H9 (cell line): Measurements from ENCODE around the gene PGLYRP2. TPM values are rescaled to one million over a fixed set of nuclear protein-coding genes. Genes with fewer than 3 reads are reported as not detected.

Experiments
- DNase-seq: peaks from one replicate; pipeline ENCODE4 v3.0.0-alpha.2; 2017
- H2AFZ ChIP-seq: one replicate; pipeline ENCODE4 v1.6.1; 2013; ENCODE audit warnings: mild to moderate bottlenecking, low read length, control low read depth, moderate library complexity
- H2AK5ac ChIP-seq: 2 replicates; pipeline ENCODE4 v1.6.1; 2013; ENCODE audit warnings: low read length, control low read depth, mixed read lengths; ENCODE audit not compliant: insufficient read length
- H2BK120ac ChIP-seq: one replicate; pipeline ENCODE4 v1.6.1; 2013; ENCODE audit warnings: low read depth, mild to moderate bottlenecking, low read length, control low read depth, inconsistent platforms; ENCODE audit not compliant: poor library complexity, severe bottlenecking
- H2BK12ac ChIP-seq: 2 replicates; pipeline ENCODE4 v1.6.1; 2013; ENCODE audit warnings: low read length, control low read depth, mixed read lengths, low read depth; ENCODE audit not compliant: insufficient read length
- H2BK15ac ChIP-seq: 2 replicates; pipeline ENCODE4 v1.6.1; 2013; ENCODE audit warnings: low read depth, low read length, control low read depth
- H2BK20ac ChIP-seq: one replicate; pipeline ENCODE4 v1.6.1; 2013; ENCODE audit warnings: low read depth, mild to moderate bottlenecking, low read length, control low read depth, inconsistent platforms; ENCODE audit not compliant: poor library complexity, severe bottlenecking
- H2BK5ac ChIP-seq: 2 replicates; pipeline ENCODE4 v1.6.1; 2013; ENCODE audit warnings: low read length, control low read depth, mixed read lengths; ENCODE audit not compliant: insufficient read length
- H3K14ac ChIP-seq: 2 replicates; pipeline ENCODE4 v1.6.1; 2013; ENCODE audit warnings: low read length, control low read depth; ENCODE audit not compliant: insufficient read depth
- H3K18ac ChIP-seq: 2 replicates; pipeline ENCODE4 v1.6.1; 2013; ENCODE audit warnings: low read depth, mild to moderate bottlenecking, mixed read lengths, low read length, control low read depth; ENCODE audit not compliant: insufficient read length
- H3K23ac ChIP-seq: 2 replicates; pipeline ENCODE4 v1.6.1; 2013; ENCODE audit warnings: low read length, control low read depth, mixed read lengths, low read depth; ENCODE audit not compliant: insufficient read length
- H3K23me2 ChIP-seq: 2 replicates; pipeline ENCODE4 v1.6.1; 2013; ENCODE audit warnings: low read depth, mild to moderate bottlenecking, mixed read lengths, low read length, control low read depth; ENCODE audit not compliant: insufficient read length, poor library complexity, severe bottlenecking
- H3K27ac ChIP-seq: 2 replicates; pipeline ENCODE4 v1.5.1; 2013; ENCODE audit warnings: low read length, control low read depth, mixed read lengths, low read depth; ENCODE audit not compliant: insufficient read length
- H3K27me3 ChIP-seq: 2 replicates; pipeline ENCODE4 v1.6.1; 2013; ENCODE audit warnings: low read length, control low read depth, inconsistent platforms; ENCODE audit not compliant: insufficient read depth
- H3K4ac ChIP-seq: 2 replicates; pipeline ENCODE4 v1.6.1; 2013; ENCODE audit warnings: low read depth, mild to moderate bottlenecking, control low read depth, inconsistent platforms, low read length, moderate library complexity
- H3K4me1 ChIP-seq: 2 replicates; pipeline ENCODE4 v1.6.1; 2013; ENCODE audit warnings: low read length, control low read depth, inconsistent platforms; ENCODE audit not compliant: insufficient read depth
- H3K4me2 ChIP-seq: 2 replicates; pipeline ENCODE4 v1.6.1; 2013; ENCODE audit warnings: low read length, control low read depth, mixed read lengths; ENCODE audit not compliant: insufficient read length, insufficient read depth
- H3K56ac ChIP-seq: 2 replicates; pipeline ENCODE4 v1.6.1; 2013; ENCODE audit warnings: low read depth, mild to moderate bottlenecking, mixed read lengths, low read length, control low read depth; ENCODE audit not compliant: insufficient read length
- H3K79me1 ChIP-seq: 2 replicates; pipeline ENCODE4 v1.6.1; 2013; ENCODE audit warnings: low read depth, mild to moderate bottlenecking, moderate library complexity, low read length, control low read depth, inconsistent platforms; ENCODE audit not compliant: insufficient read depth, poor library complexity, severe bottlenecking
- H3K79me2 ChIP-seq: 2 replicates; pipeline ENCODE4 v1.6.1; 2013; ENCODE audit warnings: low read length, control low read depth, inconsistent platforms; ENCODE audit not compliant: insufficient read depth
- H3K9ac ChIP-seq: 2 replicates; pipeline ENCODE4 v1.6.1; 2013; ENCODE audit warnings: low read length, control low read depth, mixed read lengths; ENCODE audit not compliant: insufficient read length; ENCODE audit errors: extremely low read depth
- H3K9me3 ChIP-seq: one replicate; pipeline ENCODE4 v1.6.1; 2013; ENCODE audit warnings: low read depth, low read length, inconsistent platforms; ENCODE audit not compliant: control insufficient read depth
- H3T11ph ChIP-seq: one replicate; pipeline ENCODE4 v1.6.1; 2013; ENCODE audit warnings: mild to moderate bottlenecking, low read length, control low read depth, inconsistent platforms
- H4K20me1 ChIP-seq: one replicate; pipeline ENCODE4 v1.6.1; 2013; ENCODE audit not compliant: control insufficient read depth, insufficient read length, insufficient read depth
- H4K5ac ChIP-seq: 2 replicates; pipeline ENCODE4 v1.6.1; 2013; ENCODE audit warnings: low read depth, mild to moderate bottlenecking, mixed read lengths, low read length, control low read depth; ENCODE audit not compliant: insufficient read length
- H4K8ac ChIP-seq: replicated peaks from 2 replicates; pipeline ENCODE4 v1.6.1; 2013; ENCODE audit warnings: low read length, control low read depth, mixed read lengths, low read depth; ENCODE audit not compliant: insufficient read length
- H4K91ac ChIP-seq: 2 replicates; pipeline ENCODE4 v1.6.1; 2013; ENCODE audit warnings: low read depth, mild to moderate bottlenecking, moderate library complexity, mixed read lengths, low read length, control low read depth; ENCODE audit not compliant: insufficient read length
- H3K27ac Mint-ChIP-seq, 3 experiments: 2 replicates in 2 of 3; 3 replicates in 1 of 3; pipeline ENCODE4 v1.8.0; 2020 to 2021; ENCODE audit warnings: mixed read lengths in 3 of 3, mild to moderate bottlenecking in 1 of 3, moderate library complexity in 1 of 3
- H3K27me3 Mint-ChIP-seq: 2 replicates; pipeline ENCODE4 v1.8.0; 2021; ENCODE audit warnings: low read depth, mild to moderate bottlenecking, moderate library complexity, mixed read lengths
- H3K36me3 Mint-ChIP-seq, 3 experiments: 2 replicates in 2 of 3; 3 replicates in 1 of 3; pipeline ENCODE4 v1.8.0; 2020 to 2021; ENCODE audit warnings: low read depth in 3 of 3, mixed read lengths in 3 of 3; ENCODE audit not compliant: insufficient read depth in 1 of 3
- H3K4me1 Mint-ChIP-seq, 2 experiments: 2 replicates each; pipeline ENCODE4 v1.8.0; 2020; ENCODE audit warnings: mixed read lengths in 2 of 2
- H3K4me3 Mint-ChIP-seq, 2 experiments: 2 replicates in 1 of 2; 3 replicates in 1 of 2; pipeline ENCODE4 v1.8.0; 2020 to 2021; ENCODE audit warnings: mild to moderate bottlenecking in 2 of 2, mixed read lengths in 2 of 2, moderate library complexity in 1 of 2
- H3K9me3 Mint-ChIP-seq, 2 experiments: 2 replicates in 1 of 2; 3 replicates in 1 of 2; pipeline ENCODE4 v1.8.0; 2020; ENCODE audit warnings: mild to moderate bottlenecking in 2 of 2, mixed read lengths in 2 of 2, moderate library complexity in 1 of 2
- WGBS: extraction: QIAGEN DNeasy Blood & Tissue Kit; methylation state at CpG from one replicate; pipeline ENCODE4 v1.1.7; 2013; ENCODE audit warnings: missing lambda C conversion rate, low lambda C conversion rate, mixed read lengths; ENCODE audit not compliant: insufficient read length; ENCODE audit errors: extremely low coverage; 5-methylcytosine and 5-hydroxymethylcytosine counted together
- total RNA-seq: library from RNA; stranded (reverse); gene quantifications from 2 replicates; pipeline ENCODE4 v1.2.1, GENCODE V29; 2021
- TF ChIP-seq, protein P1 (sequence below): fragments of 200-600 bp; sonication (generic); conservative IDR thresholded peaks from 3 replicates; pipeline ENCODE4 v1.8.0; 2021; ENCODE audit warnings: antibody characterized with exemption, mild to moderate bottlenecking

Gene PGLYRP2
- total RNA-seq, 1 experiment from 2014 or later, result not detected

DNA sequence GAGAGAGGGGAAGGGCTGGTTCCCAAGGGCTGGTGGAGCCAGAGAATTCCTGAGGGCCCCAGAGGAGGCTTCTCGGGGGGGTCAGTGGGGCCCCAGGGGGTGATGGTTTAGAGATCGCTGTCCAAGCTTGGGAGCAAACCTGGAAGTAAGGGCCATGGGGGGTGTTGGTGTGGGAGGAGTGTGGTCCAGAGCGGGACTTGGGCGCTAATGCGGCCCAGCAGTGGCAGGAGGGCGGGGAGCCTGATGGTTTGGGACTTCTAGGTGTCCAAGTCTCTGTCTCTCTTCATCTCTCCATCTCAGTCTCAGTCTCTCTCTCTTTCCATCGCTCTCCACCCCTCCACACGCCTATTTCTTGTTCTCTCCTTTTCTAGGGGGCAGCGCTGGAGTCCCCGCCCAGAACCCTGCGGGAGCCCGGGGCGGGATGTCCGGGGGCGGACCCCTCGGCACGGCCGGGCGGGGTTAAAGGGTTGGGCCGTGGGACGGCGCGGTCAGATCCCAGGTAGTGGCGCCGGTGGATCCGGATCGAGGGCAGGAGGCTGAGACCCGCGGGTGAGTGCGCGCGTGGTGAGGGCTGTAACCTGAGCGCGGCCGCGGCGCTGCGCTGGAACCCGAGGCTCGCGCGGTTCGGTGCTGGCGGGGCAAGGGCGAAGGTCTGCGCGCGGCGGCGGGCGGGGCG lies 28.9 kb upstream of the PGLYRP2 start, which contains the start of gene CYP4F22:
Gene CYP4F22 (plus strand): TSS at position 491 of the 676 bp plus-strand sequence. CDS start 16,812 bp downstream, outside the sequence.
- Histone ChIP-seq H3K4me1 (no peaks in the 10 kb centered on the region), H4K91ac (no peak within 1 kb of the TSS), H3T11ph (no peak within 1 kb of the TSS), H4K20me1 (no peaks in the 10 kb centered on the region), H3K14ac (no peak within 1 kb of the TSS), H3K79me2 (no peaks in the 10 kb centered on the region), H4K8ac (no peak within 1 kb of the TSS), H2AFZ (no peak within 1 kb of the TSS), H3K56ac (no peak within 1 kb of the TSS), H2BK15ac (no peak within 1 kb of the TSS; the same call in 1 of the 2 replicates), H3K27ac (no peak within 1 kb of the TSS), H3K27me3 (no peaks in the 10 kb centered on the region), H2AK5ac (no peak within 1 kb of the TSS), H2BK120ac (no peak within 1 kb of the TSS), H3K4ac (no peak within 1 kb of the TSS), H3K79me1 (no peaks in the 10 kb centered on the region), H3K9me3 (peaks cover 75% of the 10 kb centered on the region), H2BK12ac (no peak within 1 kb of the TSS), H3K9ac (no peak within 1 kb of the TSS), H4K5ac (no peak within 1 kb of the TSS), H3K23me2 (no peaks in the 10 kb centered on the region), H3K18ac (no peak within 1 kb of the TSS), H2BK5ac (no peak within 1 kb of the TSS), H2BK20ac (no peak within 1 kb of the TSS), H3K23ac (no peak within 1 kb of the TSS), H3K4me2 (no peak within 1 kb of the TSS)
- H3K27ac Mint-ChIP-seq, result peak within 1 kb of the TSS in 1 of 3 experiments; percentile 25; a peak in 1 of 7 replicates
- H3K4me1 Mint-ChIP-seq, result no peaks in the 10 kb centered on the region
- H3K27me3 Mint-ChIP-seq, result peaks cover 7% of the 10 kb centered on the region
- DNase-seq, result no peak
- H3K4me3 Mint-ChIP-seq, result peak within 1 kb of the TSS in 1 of 2 experiments; percentile 75; a peak in 3 of 5 replicates
- peaks cover 2 to 29% (median 14%) of the 10 kb centered on the region in 3 experiments; a peak in 5 of 7 replicates for H3K36me3 Mint-ChIP-seq
- H3K9me3 Mint-ChIP-seq, result peaks cover 53 to 88% of the 10 kb centered on the region in 2 experiments
- TF ChIP-seq, protein P1, sequence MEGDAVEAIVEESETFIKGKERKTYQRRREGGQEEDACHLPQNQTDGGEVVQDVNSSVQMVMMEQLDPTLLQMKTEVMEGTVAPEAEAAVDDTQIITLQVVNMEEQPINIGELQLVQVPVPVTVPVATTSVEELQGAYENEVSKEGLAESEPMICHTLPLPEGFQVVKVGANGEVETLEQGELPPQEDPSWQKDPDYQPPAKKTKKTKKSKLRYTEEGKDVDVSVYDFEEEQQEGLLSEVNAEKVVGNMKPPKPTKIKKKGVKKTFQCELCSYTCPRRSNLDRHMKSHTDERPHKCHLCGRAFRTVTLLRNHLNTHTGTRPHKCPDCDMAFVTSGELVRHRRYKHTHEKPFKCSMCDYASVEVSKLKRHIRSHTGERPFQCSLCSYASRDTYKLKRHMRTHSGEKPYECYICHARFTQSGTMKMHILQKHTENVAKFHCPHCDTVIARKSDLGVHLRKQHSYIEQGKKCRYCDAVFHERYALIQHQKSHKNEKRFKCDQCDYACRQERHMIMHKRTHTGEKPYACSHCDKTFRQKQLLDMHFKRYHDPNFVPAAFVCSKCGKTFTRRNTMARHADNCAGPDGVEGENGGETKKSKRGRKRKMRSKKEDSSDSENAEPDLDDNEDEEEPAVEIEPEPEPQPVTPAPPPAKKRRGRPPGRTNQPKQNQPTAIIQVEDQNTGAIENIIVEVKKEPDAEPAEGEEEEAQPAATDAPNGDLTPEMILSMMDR, result no peak
- no CpG with 5 or more reads among the region's 52 CpGs for WGBS
